GM18508 (cell line): ENCODE data around the gene COBLL1.

ENCODE experiments used
- ATAC-seq: cut with Tn5 transposase; IDR thresholded peaks from one replicate; pipeline ENCODE4 v1.9.1; 2021; ENCODE audit warnings: moderate number of reproducible peaks; ENCODE audit not compliant: insufficient read depth, unreplicated experiment

COBLL1 gene

GRCh38 chr2:164693834-164694233 is 147.8 kb downstream of the COBLL1 start:
- ATAC-seq, result no peak

GRCh38 chr2:164693390-164693789 is 148.2 kb downstream of the COBLL1 start:
- no peak for ATAC-seq

- ATAC-seq, result no peak
These were observed 148.7 kb downstream of the COBLL1 start for GRCh38 chr2:164692958-164693357.

- no peak for ATAC-seq
These were observed 149.5 kb downstream of the COBLL1 start for GRCh38 chr2:164692114-164692513.

GRCh38 chr2:164691346-164691887 is 150.2 kb downstream of the COBLL1 start:
- ATAC-seq, result no peak

- ATAC-seq, result no peak
These were observed 151.3 kb downstream of the COBLL1 start for GRCh38 chr2:164690361-164690760.

- ATAC-seq, result no peak
These were observed 152.7 kb downstream of the COBLL1 start for GRCh38 chr2:164688896-164689419.

- ATAC-seq, result no peak
These were observed 160.6 kb downstream of the COBLL1 start for GRCh38 chr2:164681009-164681408.

- ATAC-seq, result no peak
These were observed 162.9 kb downstream of the COBLL1 start for GRCh38 chr2:164678631-164679149.

GRCh38 chr2:164677733-164678132 is 163.9 kb downstream of the COBLL1 start:
- no peak for ATAC-seq

- no peak for ATAC-seq
These were observed 164.4 kb downstream of the COBLL1 start for GRCh38 chr2:164677271-164677670.

GRCh38 chr2:164675687-164676086 is 165.9 kb downstream of the COBLL1 start:
- no peak for ATAC-seq

- no peak for ATAC-seq
These were observed 166.6 kb downstream of the COBLL1 start for GRCh38 chr2:164675027-164675426.

GRCh38 chr2:164671664-164672396 is 169.8 kb downstream of the COBLL1 start:
- no peak for ATAC-seq

GRCh38 chr2:164669291-164669690 is 172.3 kb downstream of the COBLL1 start:
- ATAC-seq, result no peak

- no peak for ATAC-seq
These were observed 174.1 kb downstream of the COBLL1 start for GRCh38 chr2:164667566-164667965.

- ATAC-seq, result no peak
These were observed 177.6 kb downstream of the COBLL1 start for GRCh38 chr2:164664070-164664469.

- ATAC-seq, result no peak
These were observed 178.6 kb downstream of the COBLL1 start for GRCh38 chr2:164662868-164663631.

GRCh38 chr2:164662066-164662465 is 179.6 kb downstream of the COBLL1 start:
- ATAC-seq, result no peak

GRCh38 chr2:164661349-164661748 is 180.3 kb downstream of the COBLL1 start:
- no peak for ATAC-seq

GRCh38 chr2:164657129-164657528 is 184.5 kb downstream of the COBLL1 start:
- no peak for ATAC-seq
